Activated T-cell treated with anti-CD3 and anti-CD28 coated beads, Interleukin-2, amount 50 U/mL, for 72 hours (primary cell): ENCODE results near the gene C3orf20. TPM values are rescaled to one million over a fixed set of nuclear protein-coding genes. Genes with fewer than 3 reads are reported as not detected.
"Not testable (repeated sequence)": the region's sequence is repeated elsewhere in the genome, so short reads cannot be mapped to it uniquely, and the experiment has no call there.

Experiments
- ATAC-seq, 2 donors: fragments of 150-1000 bp; cut with Tn5 transposase; replicated peaks in 1 of 2; 2 replicates each; pipeline ENCODE4 v1.10.0; 2021; ENCODE audit warnings: moderate library complexity in 2 of 2, mild to moderate bottlenecking in 1 of 2
- DNase-seq, 2 donors: peaks; one replicate each; pipeline ENCODE4 v3.0.0; 2021 to 2022; ENCODE audit warnings: mixed read lengths in 1 of 2
- H3K27ac Mint-ChIP-seq: one replicate; pipeline ENCODE4 v1.8.0; 2022; ENCODE audit warnings: mild to moderate bottlenecking, moderate library complexity, mixed read lengths
- H3K27me3 Mint-ChIP-seq: one replicate; pipeline ENCODE4 v1.8.0; 2022; ENCODE audit warnings: low read depth, mixed read lengths
- H3K36me3 Mint-ChIP-seq, 2 donors: one replicate each; pipeline ENCODE4 v1.8.0; 2022; ENCODE audit warnings: mixed read lengths in 2 of 2, mild to moderate bottlenecking in 1 of 2; ENCODE audit not compliant: insufficient read depth in 2 of 2
- H3K4me1 Mint-ChIP-seq: one replicate; pipeline ENCODE4 v1.8.0; 2022; ENCODE audit warnings: low read depth, mixed read lengths
- H3K4me3 Mint-ChIP-seq, 2 donors: one replicate each; pipeline ENCODE4 v1.8.0; 2022; ENCODE audit warnings: mild to moderate bottlenecking in 2 of 2, mixed read lengths in 2 of 2, moderate library complexity in 2 of 2
- H3K9me3 Mint-ChIP-seq, 2 donors: one replicate each; pipeline ENCODE4 v1.8.0; 2022; ENCODE audit warnings: mixed read lengths in 2 of 2
- total RNA-seq, 2 donors: library from RNA; stranded (reverse); gene quantifications; one replicate each; pipeline ENCODE4 v1.2.3, GENCODE V29; 2022

The C3orf20 gene
- total RNA-seq, 2 donors from 2014 or later = 0.51 to 1.1 TPM

DNA sequence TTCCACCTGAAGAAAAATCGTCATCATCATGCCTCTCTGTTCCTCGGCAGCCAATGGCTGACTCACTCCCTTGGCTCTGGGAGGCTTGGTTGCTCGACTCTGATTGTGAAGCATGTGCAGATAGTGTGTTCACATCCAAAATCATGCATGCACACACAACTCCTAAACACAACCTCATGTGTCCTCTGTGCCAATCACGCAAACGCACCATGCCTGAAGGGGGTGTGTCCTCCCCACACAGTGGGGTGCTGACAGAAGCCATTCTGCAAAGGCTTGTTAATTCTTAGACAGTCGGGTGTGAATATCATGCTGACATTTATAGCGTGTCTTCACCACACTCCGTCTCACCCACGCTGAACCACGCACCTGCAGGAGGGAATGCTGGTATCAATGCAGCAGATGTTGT is 34.8 kb upstream of the C3orf20 start:
- no peak overlapping the region for H3K4me3 Mint-ChIP-seq
- H3K27me3 Mint-ChIP-seq = peaks cover 46% of the 10 kb centered on the region
- H3K27ac Mint-ChIP-seq = no peak overlapping the region
- DNase-seq = no peak
- no peak for ATAC-seq
- no peaks in the 10 kb centered on the region for H3K36me3 Mint-ChIP-seq
- H3K9me3 Mint-ChIP-seq = no peaks in the 10 kb centered on the region
- no peaks in the 10 kb centered on the region for H3K4me1 Mint-ChIP-seq

DNA sequence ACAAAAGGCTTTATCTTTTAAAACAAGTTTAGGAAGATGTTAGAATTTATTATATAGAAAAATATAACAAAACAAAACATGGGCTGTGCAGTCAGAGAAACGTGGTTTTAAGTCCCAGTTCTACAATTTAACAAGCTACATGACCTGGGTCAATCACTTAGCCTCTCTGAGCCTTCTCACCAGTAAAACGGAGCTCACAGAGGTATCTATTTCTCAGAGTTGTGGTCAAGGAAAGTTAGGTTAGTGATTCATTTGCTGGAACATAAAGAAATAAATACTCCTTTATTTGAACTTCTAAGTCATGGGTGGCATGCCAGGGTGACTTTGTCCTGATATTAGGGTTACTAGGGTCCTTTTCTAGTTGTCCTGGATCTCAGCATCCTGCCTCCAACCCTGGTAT is 34.2 kb upstream of the C3orf20 start:
- peaks cover 42% of the 10 kb centered on the region for H3K27me3 Mint-ChIP-seq
- ATAC-seq = no peak

DNA sequence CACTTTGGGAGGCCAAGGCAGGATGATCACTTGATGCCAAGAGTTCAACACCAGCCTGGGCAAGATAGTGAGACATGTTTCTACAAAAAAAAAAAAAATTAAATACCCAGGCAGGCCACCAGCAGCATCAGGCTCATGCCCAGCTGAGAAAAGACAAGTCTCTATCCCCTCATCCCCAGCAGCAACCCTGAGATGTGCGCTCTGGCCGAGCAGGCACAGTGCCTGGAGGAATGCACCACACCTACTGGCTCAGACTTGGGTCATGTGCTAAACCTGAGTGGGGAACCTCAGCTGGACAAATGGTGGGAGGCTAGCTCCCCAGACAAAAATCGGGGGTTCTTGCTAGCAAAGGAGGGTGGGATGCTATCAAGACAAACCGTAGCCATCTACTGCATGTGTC is 33.6 kb upstream of the C3orf20 start:
- Mint-ChIP-seq H3K36me3 (no peaks in the 10 kb centered on the region), H3K4me1 (no peaks in the 10 kb centered on the region), H3K27me3 (peaks cover 37% of the 10 kb centered on the region), H3K9me3 (no peaks in the 10 kb centered on the region), H3K27ac (no peak overlapping the region), H3K4me3 (no peak overlapping the region)
- ATAC-seq (no peak), DNase-seq (no peak)

More for the DNA sequence above, 34.2 kb upstream of the C3orf20 start:
- no peak for DNase-seq
- no peak overlapping the region for H3K27ac Mint-ChIP-seq
- H3K36me3 Mint-ChIP-seq = no peaks in the 10 kb centered on the region
- H3K4me1 Mint-ChIP-seq = no peaks in the 10 kb centered on the region
- H3K4me3 Mint-ChIP-seq = no peak overlapping the region
- H3K9me3 Mint-ChIP-seq = no peaks in the 10 kb centered on the region

DNA sequence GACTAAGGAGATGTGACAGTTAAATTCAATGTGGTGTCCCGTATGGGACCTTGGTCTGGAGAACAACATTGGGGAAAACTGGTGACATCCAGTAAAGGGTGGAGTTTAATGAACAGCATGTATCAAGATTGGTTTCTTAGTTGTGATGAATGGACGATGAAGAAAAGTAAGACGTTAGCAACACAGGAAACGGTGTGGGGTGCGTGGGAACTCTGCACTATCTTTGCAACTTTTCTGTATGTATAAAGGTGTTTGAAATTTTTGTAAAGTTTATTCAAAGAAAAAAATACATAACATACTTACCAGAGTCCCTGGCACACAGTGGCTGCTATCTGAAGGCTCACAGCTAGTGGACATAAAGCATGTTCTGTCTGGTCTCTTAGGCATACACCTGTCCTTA is 29.5 kb upstream of the C3orf20 start:
- Mint-ChIP-seq H3K4me3 (no peak overlapping the region), H3K36me3 (no peaks in the 10 kb centered on the region), H3K27ac (no peak overlapping the region), H3K4me1 (peaks cover 18% of the 10 kb centered on the region), H3K27me3 (no peaks in the 10 kb centered on the region), H3K9me3 (no peaks in the 10 kb centered on the region)
- no peak for DNase-seq
- no peak for ATAC-seq

DNA sequence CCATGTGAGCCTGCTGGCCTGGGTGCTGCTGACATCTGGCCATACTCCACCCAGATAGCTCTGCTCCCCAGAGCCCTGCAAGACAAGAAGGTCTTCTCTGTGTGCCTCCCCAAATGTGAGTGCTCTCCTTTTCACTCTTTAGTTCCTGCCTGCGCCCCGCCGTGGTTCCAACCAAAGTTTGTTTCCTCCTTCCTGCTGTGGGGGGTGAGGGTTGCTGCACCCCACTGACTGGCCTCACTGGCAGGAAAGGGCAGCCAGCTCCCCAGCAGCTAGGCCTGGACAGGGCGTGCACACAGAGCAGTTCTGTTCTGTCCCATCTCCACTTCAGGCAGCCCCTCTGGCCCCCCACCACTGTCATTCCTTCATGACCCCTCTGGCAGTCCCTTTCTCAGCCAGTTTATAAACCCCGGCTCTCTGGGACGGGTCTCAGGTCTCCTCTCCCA is 28.8 kb upstream of the C3orf20 start:
- Mint-ChIP-seq H3K36me3 (no peaks in the 10 kb centered on the region), H3K27me3 (no peaks in the 10 kb centered on the region), H3K27ac (no peak overlapping the region), H3K4me3 (no peak overlapping the region), H3K4me1 (peaks cover 24% of the 10 kb centered on the region), H3K9me3 (no peaks in the 10 kb centered on the region)
- no peak for DNase-seq
- peak in 1 of 2 donors; percentile 16 for ATAC-seq

DNA sequence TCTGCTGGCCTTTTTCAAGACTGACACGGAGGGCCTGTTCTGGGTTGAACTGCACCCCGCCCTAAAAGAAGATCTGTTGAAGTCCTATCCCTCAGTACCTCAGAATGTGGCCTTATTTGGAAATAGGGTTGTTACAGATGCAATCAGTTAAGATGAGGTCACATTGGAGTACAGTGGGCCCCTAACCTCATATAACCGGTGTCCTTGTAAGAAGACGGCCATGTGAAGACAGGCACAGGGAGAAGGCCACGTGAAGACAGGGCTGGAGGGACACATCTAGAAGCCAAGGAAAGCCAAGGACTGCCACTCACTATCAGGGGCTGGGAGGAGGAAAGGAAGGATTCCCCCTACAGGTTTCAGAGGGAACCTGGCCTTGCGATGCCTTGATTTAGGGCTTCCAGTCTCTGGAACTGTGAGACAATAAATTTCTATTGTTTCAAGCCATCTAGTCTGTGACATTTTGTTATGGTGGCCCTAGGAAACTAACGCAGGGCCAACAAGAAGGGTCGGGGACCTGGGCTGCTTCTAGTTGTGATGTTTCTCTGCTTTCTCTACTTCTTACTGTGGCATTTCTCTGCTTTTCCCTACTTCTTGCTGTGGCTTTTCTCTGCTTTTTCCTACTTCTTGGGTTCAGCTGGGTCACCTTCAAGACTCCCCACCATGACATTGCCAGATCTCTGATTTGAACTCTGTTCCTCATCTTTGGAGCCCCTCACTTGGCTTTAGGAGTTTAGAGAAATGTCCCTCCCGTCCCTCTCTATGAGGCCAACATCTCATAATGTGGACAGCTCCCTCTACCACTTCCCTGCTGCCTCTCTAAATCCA is 28.1 kb upstream of the C3orf20 start:
- ATAC-seq = no peak
- Mint-ChIP-seq H3K9me3 (no peaks in the 10 kb centered on the region), H3K4me3 (no peak overlapping the region), H3K36me3 (no peaks in the 10 kb centered on the region), H3K27me3 (no peaks in the 10 kb centered on the region), H3K4me1 (peaks cover 24% of the 10 kb centered on the region), H3K27ac (no peak overlapping the region)
- DNase-seq = no peak

DNA sequence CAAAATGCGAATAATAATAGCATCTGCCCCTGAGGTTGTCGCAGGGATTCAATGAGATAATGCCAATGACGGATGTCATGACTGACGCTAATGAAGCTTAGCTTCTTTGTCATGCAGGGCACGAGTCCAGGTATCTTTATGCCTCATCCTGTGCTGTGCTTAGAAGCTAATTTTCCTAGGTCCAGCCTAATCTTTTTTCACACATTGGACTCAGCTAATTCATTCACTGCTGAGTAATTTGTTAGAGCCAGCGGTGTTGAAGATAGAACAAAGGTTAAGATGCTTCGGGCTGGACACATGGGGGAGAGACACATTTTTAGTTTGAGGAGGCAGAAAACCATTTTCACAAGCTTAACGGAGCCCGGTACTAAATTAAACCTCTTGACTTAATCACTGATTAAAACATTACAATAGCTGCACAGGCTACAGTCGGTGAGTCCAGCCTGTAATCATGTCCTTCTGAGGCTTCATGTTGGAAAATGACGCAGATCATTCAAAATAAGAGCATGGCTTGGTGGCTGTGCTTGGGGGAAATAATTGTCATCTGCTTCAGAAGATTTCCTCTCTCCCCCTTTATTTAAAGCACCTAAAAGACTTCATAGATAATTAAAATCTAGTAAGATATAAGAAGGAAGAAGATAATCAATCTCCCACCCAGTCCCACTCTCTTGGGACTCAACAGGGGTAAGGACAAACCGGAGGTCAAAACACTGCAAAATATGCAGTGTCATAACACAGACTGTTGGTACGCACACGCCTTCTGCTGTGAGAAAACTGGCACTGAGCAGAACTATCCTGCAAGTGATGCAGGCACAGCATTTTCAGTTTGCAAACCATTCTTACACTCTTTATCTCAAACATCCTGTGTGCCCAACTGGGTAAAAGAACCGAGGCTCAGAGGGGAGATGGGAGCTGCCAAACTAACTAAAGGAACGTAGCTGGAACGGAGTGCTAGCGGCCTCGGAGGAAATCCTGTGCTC is 26.7 kb upstream of the C3orf20 start:
- Mint-ChIP-seq H3K4me3 (peak overlapping the region; percentile 4 to 19), H3K27me3 (no peaks in the 10 kb centered on the region), H3K36me3 (peaks cover 3% of the 10 kb centered on the region in 2 donors), H3K4me1 (peaks cover 36% of the 10 kb centered on the region), H3K9me3 (no peaks in the 10 kb centered on the region), H3K27ac (no peak overlapping the region)
- no peak for DNase-seq
- ATAC-seq = no peak

DNA sequence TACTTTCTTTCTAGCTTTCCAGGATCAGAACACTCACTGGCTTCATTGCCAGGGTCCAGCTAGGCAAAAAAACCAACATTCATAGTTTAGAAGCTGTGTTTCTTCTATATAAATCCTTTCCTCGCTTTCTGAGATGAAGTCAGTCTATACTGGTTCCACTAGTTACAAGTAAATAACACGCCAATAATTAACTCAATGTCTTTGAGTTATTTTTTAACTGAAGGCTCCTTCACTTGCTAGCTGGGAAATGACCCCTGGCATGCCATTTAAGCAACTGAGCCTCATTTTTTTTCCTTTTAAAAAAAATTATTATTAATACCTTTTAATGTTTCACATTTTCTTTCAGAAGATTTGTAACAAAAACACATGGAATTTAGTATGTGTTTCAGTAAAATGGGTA is 25.5 kb upstream of the C3orf20 start:
- Mint-ChIP-seq H3K27ac (no peak overlapping the region), H3K36me3 (peaks cover 3% of the 10 kb centered on the region in 2 donors), H3K27me3 (no peaks in the 10 kb centered on the region), H3K9me3 (no peaks in the 10 kb centered on the region), H3K4me3 (no peak overlapping the region), H3K4me1 (peaks cover 47% of the 10 kb centered on the region)
- ATAC-seq (no peak), DNase-seq (no peak)

DNA sequence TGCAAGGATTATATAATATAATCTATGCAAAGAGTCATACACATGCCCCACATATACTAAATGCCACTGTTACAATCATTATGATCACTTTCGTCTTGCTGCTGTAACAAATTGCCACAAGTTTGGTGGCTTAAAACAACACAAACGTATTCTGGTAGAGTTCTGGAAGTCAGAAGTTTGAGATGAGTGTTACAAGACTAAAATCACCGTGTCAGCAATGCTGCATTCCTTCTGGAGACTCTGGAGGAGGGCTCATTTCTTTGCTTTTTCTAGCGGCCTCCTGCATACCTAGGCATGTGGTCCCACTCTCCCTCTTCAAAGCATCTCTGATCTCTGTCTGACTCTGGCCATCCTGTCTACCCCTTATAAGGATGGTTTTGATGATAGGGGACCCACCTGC is 24.7 kb upstream of the C3orf20 start:
- Mint-ChIP-seq H3K4me1 (peaks cover 47% of the 10 kb centered on the region), H3K4me3 (peak overlapping the region; percentile 95 to 100), H3K36me3 (peaks cover 3% of the 10 kb centered on the region in 2 donors), H3K27ac (peak overlapping the region; percentile 80), H3K27me3 (no peaks in the 10 kb centered on the region), H3K9me3 (no peaks in the 10 kb centered on the region)
- DNase-seq (no peak), ATAC-seq (no peak)

DNA sequence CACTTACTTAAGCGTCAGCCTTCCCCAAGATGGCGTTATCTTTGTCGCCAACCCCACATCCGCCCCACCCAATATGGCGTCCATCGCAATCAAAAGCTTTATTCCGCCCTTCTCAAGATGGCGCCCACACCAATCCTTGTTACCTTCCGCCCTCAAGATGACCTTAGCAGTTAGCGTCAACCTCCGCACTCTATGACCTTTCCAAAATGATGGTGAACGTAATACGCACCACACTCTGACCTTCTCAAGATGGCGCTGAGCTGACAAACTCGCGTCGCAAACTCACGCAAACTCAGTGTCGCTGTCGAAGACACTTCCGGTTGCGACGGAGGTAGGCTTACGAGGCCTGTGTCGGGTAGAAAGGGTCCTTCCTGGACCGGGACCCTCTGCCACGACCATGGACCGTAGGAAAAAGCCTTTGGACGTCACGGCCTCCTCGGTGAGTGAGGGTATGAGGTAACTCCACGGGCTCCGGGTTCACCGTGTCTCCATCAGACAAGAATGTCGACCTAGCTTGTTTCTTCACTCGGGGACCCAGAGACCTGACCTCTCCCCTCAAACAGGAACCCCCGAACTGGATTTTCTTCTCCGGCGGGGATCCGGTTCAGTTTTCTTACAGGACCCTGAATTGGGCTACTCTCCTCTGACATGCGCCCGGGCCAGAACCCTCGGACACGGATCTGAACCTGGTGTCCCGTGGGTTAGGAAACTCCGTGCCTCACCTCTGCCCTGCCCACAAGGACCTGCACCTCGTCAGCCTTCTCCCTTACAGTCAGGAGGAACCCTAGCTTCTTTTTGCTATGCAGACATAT is 23.3 kb upstream of the C3orf20 start, which contains the start of gene CCDC174:
Gene CCDC174 (plus strand): TSS at position 323 of the 812 bp plus-strand sequence. CDS start 75 bp downstream, at position 398.
- H3K4me1 Mint-ChIP-seq = peaks cover 47% of the 10 kb centered on the region
- H3K27ac Mint-ChIP-seq = peak within 1 kb of the TSS; percentile 95
- H3K9me3 Mint-ChIP-seq = no peaks in the 10 kb centered on the region
- peaks cover 8 to 11% of the 10 kb centered on the region in 2 donors for H3K36me3 Mint-ChIP-seq
- ATAC-seq = peak; percentile 98
- peak within 1 kb of the TSS; percentile 95 to 100 for H3K4me3 Mint-ChIP-seq
- no peaks in the 10 kb centered on the region for H3K27me3 Mint-ChIP-seq
- DNase-seq = peak; percentile 96

DNA sequence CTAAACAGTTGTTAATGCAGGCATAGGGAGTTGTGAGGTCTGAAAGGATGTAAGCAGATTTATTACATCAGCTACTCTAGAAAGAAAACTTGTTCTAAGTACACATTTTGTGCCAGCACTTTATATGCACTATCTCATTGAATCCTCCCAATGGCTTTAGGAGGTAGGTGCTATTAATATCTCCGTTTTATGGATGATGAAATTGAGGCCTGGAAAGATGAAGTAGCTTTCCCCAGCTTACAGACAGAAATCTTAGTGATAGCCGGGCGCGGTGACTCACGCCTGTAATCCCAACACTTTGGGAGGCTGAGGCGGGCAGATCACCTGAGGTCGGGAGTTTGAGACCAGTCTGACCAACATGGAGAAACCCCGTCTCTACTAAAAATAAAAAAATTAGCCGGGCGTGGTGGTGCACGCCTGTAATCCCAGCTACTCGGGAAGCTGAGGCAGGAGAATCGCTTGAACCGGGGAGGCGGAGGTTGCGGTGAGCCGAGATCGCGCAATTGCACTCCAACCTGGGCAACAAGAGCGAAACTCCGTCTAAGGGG is 22.5 kb upstream of the C3orf20 start:
- H3K27ac Mint-ChIP-seq = peak overlapping the region; percentile 95
- not testable (repeated sequence) for DNase-seq, ATAC-seq, H3K9me3 Mint-ChIP-seq, H3K27me3 Mint-ChIP-seq
- peaks cover 10 to 13% of the 10 kb centered on the region in 2 donors for H3K36me3 Mint-ChIP-seq
- peak overlapping the region; percentile 95 to 100 for H3K4me3 Mint-ChIP-seq
- peaks cover 51% of the 10 kb centered on the region for H3K4me1 Mint-ChIP-seq

DNA sequence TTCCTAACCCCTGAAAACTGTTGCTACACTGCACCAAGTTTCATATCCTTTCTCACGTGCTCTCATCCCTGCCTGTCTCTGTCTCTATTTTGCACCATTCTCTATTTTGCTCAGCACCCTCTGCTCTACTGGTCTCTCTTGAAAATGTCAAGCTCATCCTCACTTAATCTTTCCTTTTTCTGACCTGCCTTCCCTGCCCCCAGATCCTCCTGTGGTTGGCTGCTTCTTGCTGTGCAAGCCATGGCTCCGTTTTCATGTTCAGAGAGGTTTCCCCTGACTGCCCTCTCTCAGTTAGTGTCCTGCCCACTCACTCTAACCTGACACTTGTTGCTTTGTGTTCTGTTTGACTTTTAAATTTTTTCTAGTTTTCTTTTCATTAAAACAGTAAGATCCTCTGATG is 17.4 kb upstream of the C3orf20 start:
- peaks cover 17 to 27% of the 10 kb centered on the region in 2 donors for H3K36me3 Mint-ChIP-seq
- H3K9me3 Mint-ChIP-seq = no peaks in the 10 kb centered on the region
- no peak overlapping the region for H3K4me3 Mint-ChIP-seq
- DNase-seq (no peak), ATAC-seq (no peak)
- peaks cover 30% of the 10 kb centered on the region for H3K4me1 Mint-ChIP-seq
- peak overlapping the region; percentile 26 for H3K27ac Mint-ChIP-seq
- H3K27me3 Mint-ChIP-seq = no peaks in the 10 kb centered on the region
